Liver (tissue), 9 donors: ENCODE data around the gene ENDOU. TPM values are rescaled to one million over a fixed set of nuclear protein-coding genes. Genes with fewer than 3 reads are reported as not detected.

Experiments used
- DNase-seq: peaks from one replicate; pipeline ENCODE4 v3.0.0-alpha.2; 2017; ENCODE audit warnings: low spot score
- H3K27ac ChIP-seq, 2 donors: one replicate each; pipeline ENCODE4 v1.7.0; 2013; ENCODE audit warnings: inconsistent platforms in 2 of 2, low read length in 2 of 2, control low read depth in 1 of 2, low read depth in 1 of 2, mild to moderate bottlenecking in 1 of 2
- H3K27me3 ChIP-seq, 4 donors: one replicate each; pipeline versions ENCODE4 v1.6.1 to v1.7.0; 2013; ENCODE audit warnings: low read length in 3 of 4, inconsistent platforms in 1 of 4, mild to moderate bottlenecking in 1 of 4, moderate library complexity in 1 of 4; ENCODE audit not compliant: control insufficient read depth in 4 of 4, insufficient read depth in 4 of 4
- H3K36me3 ChIP-seq, 4 donors: one replicate each; pipeline versions ENCODE4 v1.6.1 to v1.7.0; 2013; ENCODE audit warnings: low read length in 3 of 4, mild to moderate bottlenecking in 3 of 4, low read depth in 1 of 4, moderate library complexity in 1 of 4; ENCODE audit not compliant: control insufficient read depth in 4 of 4, insufficient read depth in 3 of 4
- H3K4me1 ChIP-seq, 4 donors: one replicate each; pipeline versions ENCODE4 v1.6.1 to v1.7.0; 2013; ENCODE audit warnings: low read length in 3 of 4, mild to moderate bottlenecking in 3 of 4, moderate library complexity in 1 of 4; ENCODE audit not compliant: control insufficient read depth in 4 of 4, insufficient read depth in 4 of 4
- H3K4me3 ChIP-seq, 3 donors: one replicate each; pipeline versions ENCODE4 v1.6.1 to v1.7.0; 2013; ENCODE audit warnings: low read length in 3 of 3, control low read depth in 1 of 3, low read depth in 1 of 3, mild to moderate bottlenecking in 1 of 3
- H3K9ac ChIP-seq, 2 donors: one replicate each; pipeline ENCODE4 v1.7.0; 2013; ENCODE audit warnings: low read length in 2 of 2, mild to moderate bottlenecking in 2 of 2, moderate library complexity in 2 of 2, control low read depth in 1 of 2, low read depth in 1 of 2
- H3K9me3 ChIP-seq, 4 donors: one replicate each; pipeline versions ENCODE4 v1.6.1 to v1.7.0; 2013; ENCODE audit warnings: low read length in 3 of 4; ENCODE audit not compliant: control insufficient read depth in 4 of 4
- EGR1 ChIP-seq, 2 donors: IDR thresholded peaks; 2 replicates each; pipeline ENCODE4 v1.6.1; 2016 to 2018; ENCODE audit warnings: antibody characterized with exemption in 2 of 2, low read depth in 2 of 2
- FOXA1 ChIP-seq: IDR thresholded peaks from 2 replicates; pipeline ENCODE4 v1.6.1; 2016; ENCODE audit warnings: antibody characterized with exemption
- FOXA2 ChIP-seq: IDR thresholded peaks from 2 replicates; pipeline ENCODE4 v1.6.1; 2016; ENCODE audit warnings: antibody characterized with exemption
- GABPA ChIP-seq, 2 donors: IDR thresholded peaks in 1 of 2; conservative IDR thresholded peaks in 1 of 2; 2 replicates each; pipeline ENCODE4 v1.6.1; 2016; ENCODE audit warnings: antibody characterized with exemption in 2 of 2, mild to moderate bottlenecking in 1 of 2, moderate library complexity in 1 of 2
- HNF4A ChIP-seq, 2 donors: conservative IDR thresholded peaks; 2 replicates each; pipeline ENCODE4 v1.6.1; 2016; ENCODE audit warnings: antibody characterized with exemption in 2 of 2, mild to moderate bottlenecking in 2 of 2
- HNF4G ChIP-seq: IDR thresholded peaks from 2 replicates; pipeline ENCODE4 v1.6.1; 2016; ENCODE audit warnings: antibody characterized with exemption
- JUND ChIP-seq, 2 donors: IDR thresholded peaks; 2 replicates each; pipeline ENCODE4 v1.6.1; 2016; ENCODE audit warnings: antibody characterized with exemption in 2 of 2
- NR2F2 ChIP-seq: IDR thresholded peaks from 2 replicates; pipeline ENCODE4 v1.6.1; 2016; ENCODE audit warnings: antibody characterized with exemption
- RAD21 ChIP-seq, 2 donors: IDR thresholded peaks; 2 replicates each; pipeline ENCODE4 v1.6.1; 2016; ENCODE audit warnings: antibody characterized with exemption in 2 of 2, mild to moderate bottlenecking in 2 of 2
- RXRA ChIP-seq, 2 donors: IDR thresholded peaks; 2 replicates each; pipeline ENCODE4 v1.6.1; 2017 to 2018; ENCODE audit warnings: antibody characterized with exemption in 2 of 2, mild to moderate bottlenecking in 1 of 2
- SP1 ChIP-seq: IDR thresholded peaks from 2 replicates; pipeline ENCODE4 v1.6.1; 2018; ENCODE audit warnings: antibody characterized with exemption, mild to moderate bottlenecking
- TAF1 ChIP-seq: conservative IDR thresholded peaks from 2 replicates; pipeline ENCODE4 v1.6.1; 2016; ENCODE audit warnings: antibody characterized with exemption, mild to moderate bottlenecking
- YY1 ChIP-seq: IDR thresholded peaks from 2 replicates; pipeline ENCODE4 v1.6.1; 2016; ENCODE audit warnings: antibody characterized with exemption, mild to moderate bottlenecking
- WGBS: extraction: QIAGEN DNeasy Blood & Tissue Kit; methylation state at CpG from one replicate; pipeline ENCODE4 v1.1.7; 2013; 5-methylcytosine and 5-hydroxymethylcytosine counted together
- polyA plus RNA-seq, 2 donors: library from polyadenylated mRNA; stranded (reverse) in 1 of 2; unstranded in 1 of 2; fragments of 200-250 nt in 1 of 2; fragments of >200 nt in 1 of 2; fragmentation: Nextera tagmentation in 1 of 2; extraction: Ambion mirVana in 1 of 2; gene quantifications; one replicate each; pipeline versions ENCODE4 v1.2.1 to v1.2.3, GENCODE V29; 2013 to 2015
- total RNA-seq, 2 donors: library from RNA; depleted of rRNA; stranded (reverse); fragments of >200 nt; gene quantifications; one replicate each; pipeline ENCODE4 v1.2.3, GENCODE V29; 2014
- TF ChIP-seq, protein P1 (sequence below): IDR thresholded peaks from 2 replicates; pipeline ENCODE4 v1.6.1; 2016; ENCODE audit warnings: antibody characterized with exemption, mild to moderate bottlenecking
- TF ChIP-seq, protein P2 (sequence below): IDR thresholded peaks from 2 replicates; pipeline ENCODE4 v1.6.1; 2016; ENCODE audit warnings: antibody characterized with exemption
- TF ChIP-seq, protein P3 (sequence below): IDR thresholded peaks from 2 replicates; pipeline ENCODE4 v1.6.1; 2016; ENCODE audit warnings: antibody characterized with exemption
- TF ChIP-seq, protein P4 (sequence below): fragments of 150-350 bp; IDR thresholded peaks from 2 replicates; pipeline ENCODE4 v1.5.1; 2017; ENCODE audit warnings: improper control_type of control experiment, low read depth, low read length; ENCODE audit not compliant: missing input control
- TF ChIP-seq, protein P5 (sequence below): IDR thresholded peaks from 2 replicates; pipeline ENCODE4 v1.6.1; 2016; ENCODE audit warnings: antibody characterized with exemption
- donor health status: healthy.
- donor health status: healthy.
- donor health status: healthy.
- donor health status: healthy.
- donor health status: healthy.

The ENDOU gene
- total and polyA plus RNA-seq, 4 donors = 0.25 TPM; not detected in 3

DNA sequence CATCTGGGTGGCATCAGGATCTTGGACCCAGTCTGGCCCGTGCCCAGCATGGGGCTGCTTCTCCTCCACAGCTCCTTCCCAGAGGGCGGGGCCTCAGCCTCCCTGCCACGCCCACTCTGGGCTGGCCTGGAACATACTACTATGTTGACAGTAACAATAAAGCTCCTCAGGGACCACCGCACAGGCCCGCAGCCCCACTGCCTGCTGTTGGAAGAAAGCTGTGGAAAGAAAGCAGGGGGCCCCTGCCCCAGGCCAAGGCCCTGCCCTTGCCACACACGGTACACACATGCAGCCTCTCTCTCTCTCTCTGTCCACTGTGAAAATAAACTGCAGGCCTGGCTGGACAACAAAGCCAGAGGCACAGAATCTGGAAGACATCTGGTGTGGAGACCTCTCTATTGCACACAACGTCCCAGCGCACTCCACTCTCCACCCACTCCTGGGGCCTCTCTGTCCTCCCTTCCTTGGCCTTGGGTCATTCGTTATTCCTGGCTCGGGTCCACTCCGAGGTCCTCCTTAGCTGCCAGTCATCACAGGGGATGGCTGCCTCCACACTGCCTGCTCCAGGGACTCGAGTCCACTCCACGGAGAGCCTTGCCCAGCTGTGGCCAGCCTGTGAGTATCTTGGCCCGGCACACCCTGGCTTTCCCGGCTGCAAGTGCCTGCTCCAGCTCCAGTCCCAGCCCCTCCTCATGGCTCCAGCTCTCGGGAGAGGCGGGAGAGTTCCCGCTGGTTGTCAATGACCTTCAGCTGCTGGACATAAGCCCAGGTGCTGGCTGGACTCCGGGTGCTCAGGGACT, 11.8 kb upstream of the ENDOU start:
- no peak overlapping the region for H3K4me3 ChIP-seq
- no peak overlapping the region for H3K9ac ChIP-seq
- WGBS = 38% methylated on average over 19 of the region's 19 CpGs
- H3K9me3 ChIP-seq = no peaks in the 10 kb centered on the region
- no peaks in the 10 kb centered on the region for H3K27me3 ChIP-seq
- DNase-seq = peak; percentile 51
- no peaks in the 10 kb centered on the region for H3K36me3 ChIP-seq
- TF ChIP-seq TAF1 (no peak), NR2F2 (peak; percentile 75), RAD21 (IDR thresholded peaks at IDR 0.05) (peak; percentile 30 to 57), GABPA (IDR thresholded peaks at IDR 0.05 in 1 of 2, conservative IDR thresholded peaks at IDR 0.05 in 1 of 2) (no peak), JUND (IDR thresholded peaks at IDR 0.05) (no peak), RXRA (IDR thresholded peaks at IDR 0.05) (peak; percentile 54 to 75), FOXA2 (no peak), FOXA1 (no peak), HNF4A (conservative IDR thresholded peaks at IDR 0.05) (peak in 1 of 2 donors; percentile 37), EGR1 (IDR thresholded peaks at IDR 0.05; ENCODE audit: low read depth in 2 of 2) (no peak), HNF4G (no peak), SP1 (peak; percentile 53), YY1 (no peak)
- TF ChIP-seq, protein P1, sequence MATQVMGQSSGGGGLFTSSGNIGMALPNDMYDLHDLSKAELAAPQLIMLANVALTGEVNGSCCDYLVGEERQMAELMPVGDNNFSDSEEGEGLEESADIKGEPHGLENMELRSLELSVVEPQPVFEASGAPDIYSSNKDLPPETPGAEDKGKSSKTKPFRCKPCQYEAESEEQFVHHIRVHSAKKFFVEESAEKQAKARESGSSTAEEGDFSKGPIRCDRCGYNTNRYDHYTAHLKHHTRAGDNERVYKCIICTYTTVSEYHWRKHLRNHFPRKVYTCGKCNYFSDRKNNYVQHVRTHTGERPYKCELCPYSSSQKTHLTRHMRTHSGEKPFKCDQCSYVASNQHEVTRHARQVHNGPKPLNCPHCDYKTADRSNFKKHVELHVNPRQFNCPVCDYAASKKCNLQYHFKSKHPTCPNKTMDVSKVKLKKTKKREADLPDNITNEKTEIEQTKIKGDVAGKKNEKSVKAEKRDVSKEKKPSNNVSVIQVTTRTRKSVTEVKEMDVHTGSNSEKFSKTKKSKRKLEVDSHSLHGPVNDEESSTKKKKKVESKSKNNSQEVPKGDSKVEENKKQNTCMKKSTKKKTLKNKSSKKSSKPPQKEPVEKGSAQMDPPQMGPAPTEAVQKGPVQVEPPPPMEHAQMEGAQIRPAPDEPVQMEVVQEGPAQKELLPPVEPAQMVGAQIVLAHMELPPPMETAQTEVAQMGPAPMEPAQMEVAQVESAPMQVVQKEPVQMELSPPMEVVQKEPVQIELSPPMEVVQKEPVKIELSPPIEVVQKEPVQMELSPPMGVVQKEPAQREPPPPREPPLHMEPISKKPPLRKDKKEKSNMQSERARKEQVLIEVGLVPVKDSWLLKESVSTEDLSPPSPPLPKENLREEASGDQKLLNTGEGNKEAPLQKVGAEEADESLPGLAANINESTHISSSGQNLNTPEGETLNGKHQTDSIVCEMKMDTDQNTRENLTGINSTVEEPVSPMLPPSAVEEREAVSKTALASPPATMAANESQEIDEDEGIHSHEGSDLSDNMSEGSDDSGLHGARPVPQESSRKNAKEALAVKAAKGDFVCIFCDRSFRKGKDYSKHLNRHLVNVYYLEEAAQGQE = peak; percentile 34
- TF ChIP-seq, protein P2, sequence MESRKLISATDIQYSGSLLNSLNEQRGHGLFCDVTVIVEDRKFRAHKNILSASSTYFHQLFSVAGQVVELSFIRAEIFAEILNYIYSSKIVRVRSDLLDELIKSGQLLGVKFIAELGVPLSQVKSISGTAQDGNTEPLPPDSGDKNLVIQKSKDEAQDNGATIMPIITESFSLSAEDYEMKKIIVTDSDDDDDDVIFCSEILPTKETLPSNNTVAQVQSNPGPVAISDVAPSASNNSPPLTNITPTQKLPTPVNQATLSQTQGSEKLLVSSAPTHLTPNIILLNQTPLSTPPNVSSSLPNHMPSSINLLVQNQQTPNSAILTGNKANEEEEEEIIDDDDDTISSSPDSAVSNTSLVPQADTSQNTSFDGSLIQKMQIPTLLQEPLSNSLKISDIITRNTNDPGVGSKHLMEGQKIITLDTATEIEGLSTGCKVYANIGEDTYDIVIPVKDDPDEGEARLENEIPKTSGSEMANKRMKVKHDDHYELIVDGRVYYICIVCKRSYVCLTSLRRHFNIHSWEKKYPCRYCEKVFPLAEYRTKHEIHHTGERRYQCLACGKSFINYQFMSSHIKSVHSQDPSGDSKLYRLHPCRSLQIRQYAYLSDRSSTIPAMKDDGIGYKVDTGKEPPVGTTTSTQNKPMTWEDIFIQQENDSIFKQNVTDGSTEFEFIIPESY = no peak
- TF ChIP-seq, protein P3, sequence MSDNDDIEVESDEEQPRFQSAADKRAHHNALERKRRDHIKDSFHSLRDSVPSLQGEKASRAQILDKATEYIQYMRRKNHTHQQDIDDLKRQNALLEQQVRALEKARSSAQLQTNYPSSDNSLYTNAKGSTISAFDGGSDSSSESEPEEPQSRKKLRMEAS = no peak
- TF ChIP-seq, protein P4, sequence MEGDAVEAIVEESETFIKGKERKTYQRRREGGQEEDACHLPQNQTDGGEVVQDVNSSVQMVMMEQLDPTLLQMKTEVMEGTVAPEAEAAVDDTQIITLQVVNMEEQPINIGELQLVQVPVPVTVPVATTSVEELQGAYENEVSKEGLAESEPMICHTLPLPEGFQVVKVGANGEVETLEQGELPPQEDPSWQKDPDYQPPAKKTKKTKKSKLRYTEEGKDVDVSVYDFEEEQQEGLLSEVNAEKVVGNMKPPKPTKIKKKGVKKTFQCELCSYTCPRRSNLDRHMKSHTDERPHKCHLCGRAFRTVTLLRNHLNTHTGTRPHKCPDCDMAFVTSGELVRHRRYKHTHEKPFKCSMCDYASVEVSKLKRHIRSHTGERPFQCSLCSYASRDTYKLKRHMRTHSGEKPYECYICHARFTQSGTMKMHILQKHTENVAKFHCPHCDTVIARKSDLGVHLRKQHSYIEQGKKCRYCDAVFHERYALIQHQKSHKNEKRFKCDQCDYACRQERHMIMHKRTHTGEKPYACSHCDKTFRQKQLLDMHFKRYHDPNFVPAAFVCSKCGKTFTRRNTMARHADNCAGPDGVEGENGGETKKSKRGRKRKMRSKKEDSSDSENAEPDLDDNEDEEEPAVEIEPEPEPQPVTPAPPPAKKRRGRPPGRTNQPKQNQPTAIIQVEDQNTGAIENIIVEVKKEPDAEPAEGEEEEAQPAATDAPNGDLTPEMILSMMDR = peak; percentile 11
- TF ChIP-seq, protein P5, sequence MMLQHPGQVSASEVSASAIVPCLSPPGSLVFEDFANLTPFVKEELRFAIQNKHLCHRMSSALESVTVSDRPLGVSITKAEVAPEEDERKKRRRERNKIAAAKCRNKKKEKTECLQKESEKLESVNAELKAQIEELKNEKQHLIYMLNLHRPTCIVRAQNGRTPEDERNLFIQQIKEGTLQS = no peak
- H3K4me1 ChIP-seq = peaks cover 10 to 12% (median 11%) of the 10 kb centered on the region in 4 donors
- H3K27ac ChIP-seq = peak overlapping the region; percentile 37 to 51
